Left lobe of liver (tissue), 2 donors: ENCODE data around the gene ATP5F1A. TPM values are rescaled to one million over a fixed set of nuclear protein-coding genes. Genes with fewer than 3 reads are reported as not detected.
A peak's percentile ranks its signal among the peaks of the same experiment; 100 is the strongest.
"Not testable (repeated sequence)": the region's sequence is repeated elsewhere in the genome, so short reads cannot be mapped to it uniquely, and the experiment has no call there.

Experiments used
- ATAC-seq: fragments of 200-7000 bp; cut with Tn5 transposase; one replicate; pipeline ENCODE4 v1.9.1; 2020; ENCODE audit warnings: mild to moderate bottlenecking, moderate library complexity
- DNase-seq: peaks from one replicate; pipeline ENCODE4 v3.0.0-alpha.2; 2020; ENCODE audit warnings: low spot score
- total RNA-seq: library from RNA; stranded (reverse); gene quantifications from one replicate; pipeline ENCODE4 v1.2.1, GENCODE V29; 2021
- donor health status: DM: no; HTN: no; CAD: no; lungs with moderate emphysema.
- donor health status: DM: no; HTN: yes; CAD: no.

The ATP5F1A gene
- total RNA-seq: 314 TPM

DNA sequence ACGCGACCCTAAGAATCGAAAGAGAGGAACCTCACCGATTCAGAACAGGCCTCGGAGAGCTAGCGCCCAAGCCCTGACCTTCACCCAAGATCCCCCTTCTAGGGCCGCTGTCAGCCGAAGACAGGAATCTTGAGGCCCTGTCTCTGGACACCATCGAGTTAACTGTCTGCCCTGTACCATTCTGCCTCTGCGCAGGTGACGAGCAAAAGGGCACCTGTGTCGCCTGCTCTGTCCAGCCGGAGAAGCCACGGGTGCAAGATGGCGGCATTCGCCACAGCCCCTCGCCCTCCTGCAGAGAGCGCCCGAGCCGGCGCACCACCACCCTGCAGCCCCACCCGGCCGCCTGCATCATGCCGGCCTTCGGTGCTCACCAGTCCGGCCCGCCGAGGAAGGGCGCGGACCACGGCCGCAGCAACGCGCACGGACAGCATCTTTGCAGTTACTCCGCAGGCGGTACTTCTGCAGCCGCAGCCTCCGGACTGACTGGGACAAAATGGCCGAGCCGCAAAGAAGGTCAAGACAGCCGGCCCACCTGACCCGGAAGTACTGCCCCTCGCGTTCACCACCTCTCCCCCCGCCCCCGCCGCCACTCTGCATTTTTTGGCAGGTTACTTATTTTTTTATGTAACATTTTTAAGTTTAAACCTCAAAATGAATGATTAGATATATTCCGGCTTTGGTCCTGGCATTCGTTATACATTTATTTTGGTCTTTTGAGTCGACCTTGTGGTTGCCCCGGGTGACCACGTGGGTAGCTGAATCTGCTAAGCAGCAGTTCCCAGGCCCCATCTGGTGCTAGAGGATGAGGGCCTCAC lies at the start of gene ATP5F1A:
Gene ATP5F1A, minus strand, starts transcription at position 496 of the 815 bp plus-strand sequence. Its CDS starts 65 bp downstream, at position 431.
- ATAC-seq: peak; percentile 90
- peak; percentile 89 for DNase-seq

DNA sequence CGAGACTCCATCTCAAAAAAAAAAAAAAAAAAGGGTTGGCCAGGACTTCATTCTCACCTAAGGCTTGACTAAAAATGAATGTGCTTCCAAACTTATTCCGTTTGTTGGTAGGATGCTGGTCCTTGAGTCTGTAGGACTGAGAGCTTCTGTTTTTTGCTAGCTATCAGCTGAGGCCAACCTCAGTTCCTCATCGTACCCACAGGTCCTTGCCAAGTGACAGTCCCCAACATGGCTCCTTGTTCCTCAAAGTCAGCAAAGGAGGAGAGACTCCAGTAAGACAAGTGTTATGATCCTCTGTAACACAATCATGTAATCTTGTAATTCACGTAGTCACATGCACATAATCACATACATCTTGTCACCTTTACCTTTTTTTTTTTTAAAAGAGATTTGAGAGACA lies 43.1 kb upstream of the ATP5F1A start:
- ATAC-seq (no peak), DNase-seq (no peak)

DNA sequence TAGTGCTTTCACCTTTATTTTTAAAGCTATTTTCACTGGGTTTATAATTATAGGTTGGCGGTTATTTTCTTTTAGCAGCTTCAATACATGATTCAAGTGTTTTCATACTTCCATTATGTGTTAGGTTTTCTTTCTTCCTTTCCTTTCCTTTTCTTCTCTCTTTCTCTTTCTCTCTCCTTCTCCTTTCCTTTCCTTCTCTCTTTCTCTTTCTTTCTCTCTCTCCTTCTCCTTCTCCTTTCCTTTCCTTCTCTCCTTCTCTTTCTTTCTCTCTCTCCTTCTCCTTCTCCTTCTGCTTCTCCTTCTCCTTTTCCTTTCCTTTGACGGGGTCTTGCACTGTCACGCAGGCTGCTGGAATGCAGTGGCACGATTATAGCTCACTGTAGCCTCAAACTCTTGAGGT lies 42.1 kb upstream of the ATP5F1A start:
- ATAC-seq: no peak
- no peak for DNase-seq

DNA sequence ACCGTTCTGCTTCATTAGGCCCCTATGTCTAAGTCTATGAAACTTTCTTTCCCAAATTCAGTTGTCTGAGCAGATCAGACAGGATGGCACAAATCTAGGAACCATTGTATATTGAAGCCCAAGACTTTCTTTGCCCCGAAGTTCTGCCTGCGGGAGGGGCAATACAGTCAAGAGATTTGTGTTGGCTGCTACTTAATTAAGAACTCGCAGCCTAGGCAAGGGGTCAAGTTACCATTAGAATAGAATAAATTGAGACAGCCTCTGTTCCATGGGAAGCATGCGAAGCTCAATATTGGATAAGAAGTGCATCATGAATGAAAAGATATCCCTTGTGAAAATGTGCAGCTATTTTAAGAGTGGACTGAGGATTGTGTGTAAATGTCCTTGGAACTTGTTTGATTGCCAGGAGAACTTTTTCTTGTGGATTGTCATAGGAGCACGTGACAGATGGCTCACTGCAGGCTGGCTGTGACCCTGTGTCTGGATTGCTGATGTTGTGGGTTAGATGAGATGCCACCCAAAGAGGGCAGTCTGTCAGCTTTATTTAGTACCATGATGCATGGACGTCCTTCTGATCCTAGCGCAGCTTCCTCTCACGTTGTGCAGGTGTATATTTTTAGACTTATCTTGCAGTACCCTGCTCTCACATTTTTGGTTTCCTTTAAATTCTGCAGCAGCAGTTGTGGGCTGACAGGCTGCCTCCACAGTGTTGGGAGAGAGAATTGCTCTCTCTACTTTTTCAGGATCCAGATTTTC lies 37.0 kb upstream of the ATP5F1A start:
- DNase-seq: no peak
- ATAC-seq: no peak

DNA sequence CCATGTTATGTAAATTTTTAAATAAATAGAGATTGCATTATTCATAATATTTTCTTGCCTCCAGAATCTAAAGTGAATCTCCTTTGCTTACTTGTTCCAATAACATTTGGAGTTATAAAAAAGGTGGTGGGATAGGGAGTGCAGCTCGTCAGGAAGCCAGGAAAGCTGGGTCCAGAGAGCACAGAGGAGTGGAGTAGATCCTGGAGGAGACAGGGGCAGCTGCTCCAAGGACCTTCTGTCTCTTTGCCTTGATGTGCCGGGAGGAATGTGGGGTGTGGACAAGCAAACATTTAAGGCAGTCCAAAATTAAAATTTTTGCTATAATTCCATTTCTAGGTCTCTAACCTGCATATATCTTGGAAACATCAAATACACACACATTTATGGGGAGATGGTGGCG lies 35.4 kb upstream of the ATP5F1A start:
- DNase-seq (no peak), ATAC-seq (no peak)

DNA sequence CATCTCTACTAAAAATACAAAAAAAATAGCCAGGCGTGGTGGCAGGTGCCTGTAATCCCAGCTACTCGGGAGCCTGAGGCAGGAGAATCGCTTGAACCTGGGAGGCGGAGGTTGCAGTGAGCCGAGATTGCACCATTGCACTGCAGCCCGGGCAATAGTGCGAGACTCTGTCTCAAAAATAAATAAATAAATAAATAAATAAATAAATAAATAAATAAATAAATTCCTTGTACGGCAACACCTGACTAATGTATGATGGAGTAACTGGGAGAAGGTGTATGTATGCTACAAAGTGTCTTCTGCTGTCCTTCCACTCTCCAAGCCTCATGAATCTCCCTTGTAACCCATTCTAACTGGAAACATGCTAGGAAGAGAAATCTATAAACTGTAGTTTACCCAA lies 32.5 kb upstream of the ATP5F1A start:
- not testable (repeated sequence) for DNase-seq, ATAC-seq

DNA sequence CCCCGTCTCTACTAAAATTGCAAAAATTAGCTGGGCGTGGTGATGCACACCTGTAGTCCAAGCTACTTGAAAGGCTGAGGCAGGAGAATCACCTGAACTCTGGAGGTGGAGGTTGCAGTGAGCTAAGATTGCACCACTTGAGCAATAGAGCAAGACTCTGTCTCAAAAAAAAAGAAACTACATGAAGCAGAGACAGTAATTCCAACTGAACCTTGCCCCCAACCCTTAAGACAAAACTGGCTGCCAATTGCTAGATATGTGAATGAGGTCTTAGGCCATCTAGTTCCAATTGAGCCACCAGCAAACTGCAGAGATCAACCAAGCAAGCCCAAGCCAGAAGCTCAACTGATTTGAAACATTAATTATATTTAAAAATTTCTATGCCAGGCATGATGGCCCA lies 32.0 kb upstream of the ATP5F1A start:
- ATAC-seq (no peak), DNase-seq (no peak)

DNA sequence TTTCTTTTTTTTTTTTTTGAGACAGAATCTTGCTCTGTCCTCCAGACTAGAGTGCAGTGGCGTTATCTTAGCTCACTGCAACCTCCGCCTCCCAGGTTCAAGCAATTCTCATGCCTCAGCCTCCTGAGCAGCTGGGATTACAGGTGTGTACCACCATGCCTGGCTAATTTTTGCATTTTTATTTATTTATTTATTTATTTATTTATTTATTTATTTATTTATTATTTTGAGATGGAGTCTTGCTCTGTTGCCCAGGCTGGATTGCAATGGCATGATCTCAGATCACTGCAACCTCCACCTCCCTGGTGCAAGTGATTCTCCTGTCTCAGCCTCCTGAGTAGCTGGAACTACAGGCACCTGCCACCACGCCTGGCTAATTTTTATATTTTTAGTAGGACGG lies 28.5 kb upstream of the ATP5F1A start:
- not testable (repeated sequence) for ATAC-seq, DNase-seq

DNA sequence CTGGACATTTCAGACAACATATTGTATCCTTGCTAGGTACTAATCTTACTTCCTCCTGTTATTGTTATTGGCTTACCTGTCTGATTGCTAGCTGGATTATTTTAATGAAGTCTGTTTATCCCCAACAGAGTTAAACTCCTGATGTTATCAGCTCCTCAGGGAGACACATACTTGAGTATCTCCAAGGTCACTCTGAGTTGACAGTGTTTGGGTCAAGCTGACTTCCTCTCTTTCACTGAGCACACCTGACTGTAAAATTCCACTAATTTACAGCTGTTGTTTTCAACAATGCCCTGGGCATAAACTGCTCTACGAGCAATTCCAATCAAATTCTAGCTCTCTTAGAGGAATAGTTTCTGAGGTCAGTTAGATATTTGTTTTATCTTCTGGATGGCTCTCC lies 15.7 kb upstream of the ATP5F1A start:
- no peak for DNase-seq
- ATAC-seq: no peak

DNA sequence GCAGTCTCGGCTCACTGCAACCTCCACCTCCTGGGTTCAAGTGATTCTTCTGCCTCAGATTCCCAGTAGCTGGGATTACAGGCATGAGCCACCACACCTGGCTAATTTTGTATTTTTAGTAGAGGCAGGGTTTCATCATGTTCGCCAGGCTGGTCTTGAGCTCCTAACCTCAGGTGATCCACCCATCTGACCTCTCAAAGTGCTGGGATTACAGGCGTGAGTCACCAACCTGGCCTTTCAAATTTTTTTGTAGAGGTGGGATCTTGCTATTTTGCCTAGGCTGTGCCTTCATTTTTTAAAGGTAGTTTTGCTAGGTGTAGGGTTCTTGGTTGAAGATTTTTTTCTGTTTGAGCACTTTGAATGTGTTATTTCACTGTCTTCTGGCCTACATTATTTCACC lies 12.3 kb upstream of the ATP5F1A start:
- DNase-seq (no peak), ATAC-seq (no peak)

DNA sequence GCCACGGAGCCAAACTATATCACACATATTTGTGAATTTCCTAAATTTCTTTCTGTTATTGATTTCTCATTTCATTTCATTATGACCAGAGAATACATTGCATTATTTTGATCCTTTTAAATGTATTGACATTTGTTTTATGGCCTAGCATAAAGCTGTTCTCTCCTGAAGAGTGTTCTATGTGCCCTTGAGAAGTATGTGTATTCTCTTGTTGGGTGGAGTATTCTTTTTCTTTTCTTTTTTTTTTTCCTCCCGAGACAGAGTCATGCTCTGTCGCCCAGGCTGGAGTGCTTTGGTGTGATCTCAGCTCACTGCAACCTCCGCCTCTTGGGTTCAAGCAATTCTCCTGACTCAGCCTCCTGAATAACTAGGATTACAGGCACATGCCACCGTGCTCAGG lies 11.3 kb upstream of the ATP5F1A start:
- DNase-seq (no peak), ATAC-seq (no peak)

DNA sequence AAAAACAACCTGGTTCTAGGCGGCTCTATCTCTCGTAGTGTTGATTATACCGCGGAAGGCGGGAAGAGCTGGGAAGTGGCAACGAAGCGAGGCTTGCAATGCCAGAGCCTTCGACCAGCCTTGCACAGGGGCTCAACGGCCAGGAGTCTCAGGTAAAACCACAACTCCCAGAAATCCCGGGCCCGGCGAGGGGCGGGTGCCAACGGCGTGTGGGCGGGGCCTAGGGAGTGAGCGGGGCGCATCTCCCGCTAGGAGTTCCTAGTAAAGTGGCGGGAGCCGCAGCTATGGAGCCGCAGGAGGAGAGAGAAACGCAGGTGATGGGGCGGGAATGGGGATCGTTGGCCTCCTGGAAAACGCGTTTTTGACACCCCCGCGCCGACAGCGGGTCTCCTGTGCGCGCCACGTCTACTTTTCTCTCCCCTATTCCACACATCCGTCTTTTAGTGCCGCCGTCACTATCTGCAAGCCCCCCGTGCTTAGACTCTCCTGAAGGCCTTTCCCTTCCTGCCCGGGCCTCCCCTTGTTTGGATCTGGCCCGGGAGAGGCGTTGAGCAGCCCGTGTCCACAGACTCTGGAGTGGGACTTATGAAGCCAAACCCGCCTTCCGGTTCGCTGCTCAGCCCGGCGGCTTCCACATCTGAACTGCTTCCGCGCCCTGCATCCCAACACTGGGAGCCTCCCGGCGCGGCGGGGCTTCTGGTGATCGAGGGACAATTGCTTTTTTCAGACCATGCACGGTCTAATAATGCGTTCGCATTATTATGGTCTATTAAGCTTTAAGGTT lies 6.2 kb upstream of the ATP5F1A start, which contains the start of gene HAUS1:
Gene HAUS1, plus strand, starts transcription at position 258 of the 784 bp plus-strand sequence. Its CDS starts 27 bp downstream, at position 285.
- ATAC-seq (peak; percentile 97), DNase-seq (peak; percentile 95)

DNA sequence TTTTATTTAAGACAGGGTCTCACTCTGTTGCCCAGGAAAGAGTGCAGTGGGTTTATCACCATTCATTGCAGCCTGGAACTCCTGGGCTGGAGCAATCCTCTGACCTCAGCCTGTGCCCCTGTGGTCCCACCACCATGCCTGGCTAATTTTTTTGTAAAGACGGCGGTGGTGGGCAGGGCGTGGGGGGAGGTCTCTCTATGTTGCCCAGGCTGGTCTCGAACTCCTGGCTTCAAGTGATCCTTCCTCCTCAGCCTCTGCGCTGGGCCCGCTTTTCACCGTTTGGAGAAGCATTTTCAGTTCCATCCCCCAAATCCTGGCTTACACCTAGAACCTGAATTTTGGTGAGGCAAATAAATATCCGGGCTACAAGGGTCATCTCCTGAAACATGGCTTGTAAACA lies 1.4 kb upstream of the ATP5F1A start:
- DNase-seq (no peak), ATAC-seq (no peak)

DNA sequence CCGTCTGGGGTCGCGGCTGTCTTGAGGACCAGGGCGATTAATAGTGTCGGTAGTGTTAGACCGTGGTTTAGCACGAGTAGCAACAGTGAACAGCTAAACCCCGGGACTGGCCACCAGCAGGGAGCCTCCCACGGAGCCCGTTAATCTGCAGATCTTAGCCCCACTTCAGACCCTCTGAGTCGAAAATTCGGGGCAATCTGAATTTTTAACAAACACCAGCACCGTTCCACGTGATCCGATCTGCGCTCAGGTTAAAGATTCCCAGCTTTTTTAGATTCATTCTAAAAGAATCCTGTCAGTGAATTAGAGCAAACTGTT lies 479 bp upstream of the ATP5F1A start:
- ATAC-seq (no peak), DNase-seq (no peak)

DNA sequence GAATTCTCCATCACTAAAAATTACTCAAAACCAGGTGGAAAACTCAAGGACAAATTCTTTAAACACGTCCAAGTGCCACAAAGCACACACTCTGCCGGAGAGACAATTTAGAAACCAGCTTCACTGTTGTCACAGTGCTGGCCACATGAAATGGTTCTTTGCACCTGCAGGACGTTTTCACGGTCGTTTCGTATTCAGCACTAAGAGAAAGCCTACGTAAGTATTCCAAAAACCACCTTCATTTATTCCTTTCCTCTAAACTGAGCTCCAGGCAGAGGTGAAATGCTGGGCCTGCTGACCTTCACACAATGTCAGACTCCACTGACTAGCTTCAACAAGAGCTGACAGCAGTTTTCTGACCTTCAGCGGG lies 680 bp downstream of the ATP5F1A start:
- DNase-seq: no peak
- peak; percentile 41 for ATAC-seq

DNA sequence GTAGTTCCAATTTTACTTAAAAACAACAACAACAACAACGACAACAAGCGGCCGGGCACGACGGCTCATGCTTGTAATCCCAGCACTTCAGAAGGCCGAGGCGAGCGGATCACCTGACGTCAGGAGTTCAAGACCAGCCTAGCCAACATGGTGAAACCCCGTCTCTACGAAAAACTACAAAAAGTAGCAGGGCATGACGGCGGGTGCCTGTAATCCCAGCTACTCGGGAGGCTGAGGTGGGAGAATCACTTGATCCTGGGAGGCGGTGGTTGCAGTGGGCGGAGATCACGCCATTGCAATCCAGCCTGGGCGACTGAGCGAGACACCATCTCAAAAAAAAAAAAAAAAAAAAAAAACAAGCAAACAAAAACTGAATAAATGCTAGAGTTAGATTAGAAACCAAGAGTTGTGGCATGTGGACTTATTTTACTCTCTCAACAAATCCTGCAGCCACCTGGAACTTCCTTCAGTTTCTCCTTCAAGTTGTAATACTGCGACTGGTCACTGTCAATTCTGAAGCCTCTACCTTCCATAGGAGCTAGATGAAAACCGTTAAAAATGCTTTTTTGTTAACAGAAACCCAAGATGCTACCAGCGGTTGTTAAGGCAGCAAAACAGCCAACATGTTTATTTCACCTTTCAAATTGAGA lies 1.3 kb downstream of the ATP5F1A start:
- no peak for ATAC-seq
- no peak for DNase-seq

DNA sequence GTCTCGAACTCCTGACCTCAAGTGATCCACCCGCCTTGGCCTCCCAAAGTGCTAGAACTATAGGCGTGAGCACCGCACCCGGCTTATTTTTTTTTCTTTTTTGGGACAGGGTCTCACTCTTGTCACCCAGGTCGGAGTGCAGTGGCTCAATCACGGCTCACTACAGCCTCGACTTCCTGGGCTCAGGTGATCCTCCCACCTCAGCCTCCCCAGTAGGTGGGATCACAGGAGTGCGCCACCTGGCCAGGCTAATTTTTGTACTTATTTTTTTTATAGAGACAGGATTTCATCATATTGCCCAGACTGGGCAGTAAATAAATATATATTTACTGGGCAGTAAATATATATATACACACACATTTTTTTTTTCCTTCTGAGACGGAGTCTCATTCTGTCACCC lies 2.6 kb downstream of the ATP5F1A start:
- ATAC-seq: no peak
- DNase-seq: no peak

DNA sequence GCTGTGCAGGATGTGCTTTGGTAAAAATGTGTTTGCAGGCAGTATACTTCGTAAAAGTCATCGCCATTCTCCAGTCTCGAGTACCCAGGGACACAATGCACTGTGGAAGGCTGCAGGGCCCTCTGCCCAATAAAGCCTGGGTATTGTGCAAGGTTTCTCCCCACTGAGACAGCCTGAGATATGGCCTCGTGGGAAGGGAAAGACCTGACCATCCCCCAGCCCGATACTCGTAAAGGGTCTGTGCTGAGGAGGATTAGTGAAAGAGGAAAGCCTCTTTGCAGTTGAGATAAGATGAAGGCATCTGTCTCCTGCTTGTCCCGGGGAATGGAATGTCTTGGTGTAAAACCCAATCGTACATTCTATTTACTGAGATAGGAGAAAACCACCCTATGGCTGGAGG lies 9.6 kb downstream of the ATP5F1A start:
- not testable (repeated sequence) for ATAC-seq, DNase-seq

DNA sequence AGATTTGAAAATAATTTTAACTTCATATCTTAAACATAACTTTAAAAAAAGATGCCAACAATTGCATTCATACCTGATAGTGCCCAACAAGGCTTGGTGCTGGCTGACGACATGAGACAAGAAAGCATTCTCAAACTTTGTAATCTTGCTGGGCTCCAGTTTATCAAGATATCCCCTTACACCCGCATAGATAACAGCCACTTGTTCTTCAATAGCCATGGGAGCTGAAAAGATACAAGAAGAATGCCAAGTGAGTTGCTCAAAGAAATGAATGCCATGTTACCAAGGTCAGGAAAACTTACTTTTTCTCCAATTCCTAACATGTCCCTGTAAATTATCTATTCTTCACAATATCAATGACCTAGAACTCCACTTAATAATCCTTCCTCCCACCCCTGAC lies 13.7 kb downstream of the ATP5F1A start:
- ATAC-seq (no peak), DNase-seq (no peak)

DNA sequence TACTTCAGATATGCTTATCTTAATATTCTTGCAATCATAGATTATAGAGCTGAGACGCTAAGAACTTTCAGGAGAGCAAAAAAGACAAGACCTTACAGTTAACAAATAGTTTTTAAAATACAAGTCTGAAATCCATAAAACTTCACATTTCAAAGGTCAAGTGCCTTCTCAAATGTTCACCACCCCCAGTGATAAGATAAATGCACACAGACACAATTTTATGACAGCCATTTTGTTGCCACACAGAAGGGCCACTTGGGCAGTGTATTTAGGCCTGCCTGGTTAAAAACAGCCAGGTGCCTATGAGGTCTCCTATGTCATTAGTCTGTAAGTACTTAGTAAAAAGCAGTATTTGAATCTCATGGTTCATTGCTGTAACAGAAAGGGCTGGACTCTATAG lies 17.9 kb downstream of the ATP5F1A start:
- DNase-seq: no peak
- no peak for ATAC-seq

DNA sequence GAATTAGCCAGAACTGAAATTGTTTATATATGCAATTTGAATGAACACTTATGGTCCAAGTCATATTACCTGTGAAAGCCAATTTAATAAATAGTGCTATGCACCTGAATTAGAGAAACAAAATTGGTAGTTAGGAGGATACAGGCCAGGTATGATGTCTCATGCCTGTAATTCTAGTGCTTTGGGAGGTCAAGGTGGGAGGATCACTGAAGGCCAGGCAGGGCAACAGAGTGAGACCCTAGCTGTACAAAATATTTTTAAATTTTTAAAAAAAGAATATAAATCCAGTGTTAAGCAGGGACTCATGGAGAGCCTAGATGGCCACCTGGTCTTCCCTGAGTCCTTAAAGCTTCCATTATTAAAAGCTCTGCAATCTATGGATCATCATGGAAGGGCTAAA lies 18.8 kb downstream of the ATP5F1A start:
- ATAC-seq: no peak
- no peak for DNase-seq
